Airway epithelial cell (primary cell): ENCODE measurements around the gene IL36RN. TPM values are rescaled to one million over a fixed set of nuclear protein-coding genes. Genes with fewer than 3 reads are reported as not detected.

Experiments used
- total RNA-seq: library from RNA; depleted of rRNA; stranded (reverse); fragments of >200 nt; gene quantifications from 2 replicates; pipeline ENCODE4 v1.2.3, GENCODE V29; 2015

IL36RN gene
- 9.6 and 11.6 TPM in 2 replicates for total RNA-seq

DNA sequence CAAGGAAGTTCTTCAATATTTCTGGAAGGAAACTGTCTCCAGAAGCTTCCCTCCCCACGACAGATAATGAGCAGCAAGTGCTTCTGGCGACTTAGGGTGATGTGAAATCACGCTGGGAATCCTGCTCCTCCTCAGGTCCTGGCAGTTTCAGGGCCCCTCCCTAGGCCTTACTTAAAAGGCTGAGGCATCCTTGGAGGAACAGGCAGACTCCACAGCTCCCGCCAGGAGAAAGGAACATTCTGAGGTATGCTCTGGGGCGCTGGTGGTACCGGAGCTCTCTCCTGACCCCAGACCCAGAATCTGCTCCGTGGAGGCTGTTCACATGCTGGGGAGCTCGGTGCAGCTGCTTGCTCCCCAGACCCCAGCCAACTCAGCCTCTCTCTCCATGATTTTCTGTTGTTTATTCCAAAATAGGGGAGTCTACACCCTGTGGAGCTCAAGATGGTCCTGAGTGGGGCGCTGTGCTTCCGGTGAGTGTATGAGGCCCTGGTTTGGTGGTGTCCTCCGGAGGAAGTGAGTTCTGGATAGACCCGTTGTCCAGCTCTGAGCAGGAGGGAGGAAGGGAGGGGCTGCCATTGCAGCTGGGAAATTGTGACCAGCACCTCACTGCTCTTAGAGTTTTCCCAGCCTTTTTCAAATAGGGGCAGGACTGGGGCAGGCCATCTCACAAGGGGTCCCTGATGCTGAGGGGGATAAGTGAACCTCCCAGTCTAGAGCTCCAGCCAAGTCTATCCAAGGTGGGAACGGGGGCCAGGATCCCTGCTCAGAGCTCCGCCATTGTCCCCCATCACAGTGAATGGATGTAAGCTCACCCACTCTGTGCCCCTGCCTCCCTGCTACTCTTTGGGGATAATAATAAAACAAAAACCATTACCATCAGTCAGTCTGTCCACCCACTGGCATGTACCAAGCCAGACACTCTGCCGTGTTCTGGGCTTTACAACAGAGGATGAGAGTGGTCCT is at the start of gene IL36RN:
Gene IL36RN (plus strand): TSS at position 201 of the 963 bp plus-strand sequence. CDS start 241 bp downstream, at position 442.

DNA sequence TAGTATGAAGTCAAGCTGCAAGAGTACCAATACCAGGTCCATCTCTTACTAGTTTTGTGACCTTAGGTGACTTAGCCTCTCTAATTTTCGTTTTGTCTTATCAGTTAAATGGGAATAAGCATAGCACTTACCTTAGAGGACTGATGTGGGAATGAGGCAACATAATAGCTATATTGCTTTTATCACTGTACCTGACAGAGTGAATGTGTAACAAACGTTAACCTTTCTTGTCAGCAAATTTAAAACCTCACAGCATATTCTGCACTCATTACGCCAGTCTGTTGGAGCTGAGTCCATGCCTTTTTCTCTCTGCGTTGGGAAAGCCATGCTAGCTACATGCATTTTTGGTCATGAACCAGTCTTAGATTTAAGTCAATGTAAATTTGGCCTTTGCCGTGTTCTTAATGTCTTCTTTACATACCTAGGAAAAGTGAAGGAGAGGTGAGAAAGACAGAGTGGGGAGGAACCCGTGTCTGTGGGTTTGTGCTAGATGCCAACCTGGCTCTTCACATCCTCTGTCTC is 6.5 kb upstream of the IL36RN start, which contains the start of gene IL36B:
Gene IL36B (minus strand): TSS at position 472 of the 522 bp plus-strand sequence.

DNA sequence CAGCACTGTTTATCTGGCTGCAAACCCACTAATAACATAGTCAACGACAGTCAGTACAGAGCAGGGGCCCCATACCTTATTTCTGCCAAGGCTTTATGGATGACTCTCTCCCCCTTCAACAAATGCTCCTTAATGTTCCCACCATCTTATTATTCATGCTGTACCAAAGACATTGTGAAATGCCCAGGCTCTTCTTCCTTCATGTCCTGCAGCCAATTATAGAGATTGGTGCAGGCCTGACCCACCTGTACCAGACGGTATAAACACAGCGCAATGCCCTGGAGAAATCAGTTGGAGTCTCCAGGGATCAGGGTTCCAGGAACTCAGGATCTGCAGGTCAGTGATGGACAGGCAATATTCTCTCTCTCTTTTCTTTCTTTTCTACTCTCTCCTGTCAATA is 8.7 kb downstream of the IL36RN start, which contains the start of gene IL1F10:
Gene IL1F10 (plus strand): TSS at position 290 of the 400 bp plus-strand sequence. CDS start 4,769 bp downstream, outside the sequence.

Other genes with a start within 250 kb of the IL36RN start
- 63.4 and 95.6 TPM in 2 replicates for gene IL1B, start 222.4 kb upstream of the IL36RN start, total RNA-seq
- not detected in 2 replicates for gene IL37, start 148.0 kb upstream of the IL36RN start, total RNA-seq
- 15.7 and 18.5 TPM in 2 replicates for gene IL36G, start 81.2 kb upstream of the IL36RN start, total RNA-seq
- gene IL36A, start 53.7 kb upstream of the IL36RN start, total RNA-seq = not detected in 2 replicates
- gene IL36B, start 6.3 kb upstream of the IL36RN start, total RNA-seq = not detected in 2 replicates
- gene IL1F10, start 8.8 kb downstream of the IL36RN start, total RNA-seq = 0.78 TPM in 1 of 2 replicates, not detected in the other
- 163 and 193 TPM in 2 replicates for gene IL1RN, start 68.4 kb downstream of the IL36RN start, total RNA-seq
- 43.0 and 48.2 TPM in 2 replicates for gene PSD4, start 114.8 kb downstream of the IL36RN start, total RNA-seq
- 0.14 and 0.60 TPM in 2 replicates for gene PAX8, start 219.7 kb downstream of the IL36RN start, total RNA-seq